Occipital lobe (tissue), 2 donors: Measurements from ENCODE around the gene IMPDH1. TPM values are rescaled to one million over a fixed set of nuclear protein-coding genes. Genes with fewer than 3 reads are reported as not detected.

ENCODE experiments used
- DNase-seq: peaks from one replicate; lab custom pipeline; 2025; lab: John Stamatoyannopoulos, UW
- total RNA-seq: library from RNA; depleted of rRNA; stranded (reverse); fragments of >200 nt; gene quantifications from one replicate; pipeline ENCODE4 v1.2.3, GENCODE V29; 2014

Gene IMPDH1
- total RNA-seq, 1 donor from 2014 or later = 27.0 TPM

GRCh38 chr7:128405471-128406313, 4.1 kb downstream of the IMPDH1 start:
- DNase-seq = no peak

- DNase-seq = no peak
These were observed 4.8 kb downstream of the IMPDH1 start for GRCh38 chr7:128404886-128405470.

GRCh38 chr7:128404143-128404681, 5.6 kb downstream of the IMPDH1 start:
- no peak for DNase-seq

GRCh38 chr7:128403676-128404075, 6.1 kb downstream of the IMPDH1 start:
- DNase-seq = no peak

- DNase-seq = no peak
These were observed 7.4 kb downstream of the IMPDH1 start for GRCh38 chr7:128402356-128402755.

- no peak for DNase-seq
These were observed 9.2 kb downstream of the IMPDH1 start for GRCh38 chr7:128400566-128400965.

GRCh38 chr7:128399991-128400390, 9.8 kb downstream of the IMPDH1 start:
- DNase-seq = no peak

- DNase-seq = no peak
These were observed 11.0 kb downstream of the IMPDH1 start for GRCh38 chr7:128398841-128399135.

GRCh38 chr7:128398016-128398840, 11.6 kb downstream of the IMPDH1 start:
- DNase-seq = peak; percentile 36

GRCh38 chr7:128396357-128396756, 13.4 kb downstream of the IMPDH1 start:
- DNase-seq = no peak

- no peak for DNase-seq
These were observed 14.0 kb downstream of the IMPDH1 start for GRCh38 chr7:128395748-128396147.

- no peak for DNase-seq
These were observed 14.8 kb downstream of the IMPDH1 start for GRCh38 chr7:128394904-128395496.

- no peak for DNase-seq
These were observed 16.1 kb downstream of the IMPDH1 start for GRCh38 chr7:128393526-128394330.

- no peak for DNase-seq
These were observed 17.1 kb downstream of the IMPDH1 start for GRCh38 chr7:128392446-128393327.

GRCh38 chr7:128391805-128392204, 18.0 kb downstream of the IMPDH1 start:
- no peak for DNase-seq

- no peak for DNase-seq
These were observed 18.8 kb downstream of the IMPDH1 start for GRCh38 chr7:128390871-128391565.

- DNase-seq = no peak
These were observed 20.0 kb downstream of the IMPDH1 start for GRCh38 chr7:128389618-128390329.

GRCh38 chr7:128389085-128389617, 20.6 kb downstream of the IMPDH1 start:
- no peak for DNase-seq
